GM21381 (cell line): ENCODE measurements around the gene CNPY1.

Experiments used
- ATAC-seq: cut with Tn5 transposase; IDR thresholded peaks from one replicate; pipeline ENCODE4 v1.9.1; 2021; ENCODE audit warnings: mild to moderate bottlenecking, moderate library complexity; ENCODE audit not compliant: unreplicated experiment

Gene CNPY1

GRCh38 chr7:155514296-155514695 is 32.1 kb downstream of the CNPY1 start:
- no peak for ATAC-seq

GRCh38 chr7:155513543-155514285 is 32.6 kb downstream of the CNPY1 start:
- no peak for ATAC-seq

GRCh38 chr7:155512246-155512887 is 34.0 kb downstream of the CNPY1 start:
- no peak for ATAC-seq

GRCh38 chr7:155511702-155511996 is 34.7 kb downstream of the CNPY1 start:
- no peak for ATAC-seq

- ATAC-seq: no peak
Observed at GRCh38 chr7:155510975-155511701, 35.2 kb downstream of the CNPY1 start.

- no peak for ATAC-seq
Observed at GRCh38 chr7:155509725-155510551, 36.4 kb downstream of the CNPY1 start.

GRCh38 chr7:155509359-155509724 is 37.0 kb downstream of the CNPY1 start:
- no peak for ATAC-seq

GRCh38 chr7:155508376-155509358 is 37.7 kb downstream of the CNPY1 start:
- no peak for ATAC-seq

- ATAC-seq: no peak
Observed at GRCh38 chr7:155507576-155507975, 38.8 kb downstream of the CNPY1 start.

- ATAC-seq: no peak
Observed at GRCh38 chr7:155506854-155507337, 39.5 kb downstream of the CNPY1 start.

GRCh38 chr7:155505422-155505793 is 41.0 kb downstream of the CNPY1 start:
- ATAC-seq: no peak

GRCh38 chr7:155497149-155497901 is 49.0 kb downstream of the CNPY1 start:
- no peak for ATAC-seq

GRCh38 chr7:155496267-155497005 is 49.9 kb downstream of the CNPY1 start:
- no peak for ATAC-seq

GRCh38 chr7:155495440-155496248 is 50.7 kb downstream of the CNPY1 start:
- no peak for ATAC-seq

- ATAC-seq: no peak
Observed at GRCh38 chr7:155494551-155494950, 51.8 kb downstream of the CNPY1 start.

GRCh38 chr7:155493744-155494538 is 52.4 kb downstream of the CNPY1 start:
- no peak for ATAC-seq

- ATAC-seq: no peak
Observed at GRCh38 chr7:155491812-155492211, 54.5 kb downstream of the CNPY1 start.
